GM12878 (cell line): ENCODE data around the gene SETBP1.

Experiments used
- ATF7 ChIP-seq: fragments of 450-650 bp; IDR thresholded peaks from 2 replicates; pipeline ENCODE4 v1.6.1; 2016; ENCODE audit warnings: low read depth, mild to moderate bottlenecking
- CTCF ChIP-seq, 3 experiments: IDR thresholded peaks in 2 of 3; conservative IDR thresholded peaks in 1 of 3; 2 replicates each; pipeline ENCODE4 v1.5.1; 2011; ENCODE audit warnings: low read depth in 3 of 3, low read length in 3 of 3, mild to moderate bottlenecking in 3 of 3, control low read depth in 2 of 3, moderate library complexity in 2 of 3, inconsistent platforms in 1 of 3, mixed read lengths in 1 of 3; ENCODE audit not compliant: control insufficient read depth in 2 of 3, insufficient read depth in 1 of 3; ENCODE audit errors: extremely low read depth in 1 of 3
- HCFC1 ChIP-seq: fragments of 150-350 bp; IDR thresholded peaks from 2 replicates; pipeline ENCODE4 v1.6.1; 2014; ENCODE audit warnings: low read length
- MLLT1 ChIP-seq: fragments of 450-650 bp; IDR thresholded peaks from 2 replicates; pipeline ENCODE4 v1.6.1; 2016; ENCODE audit warnings: mild to moderate bottlenecking
- PAX8 ChIP-seq: fragments of 450-650 bp; IDR thresholded peaks from 2 replicates; pipeline ENCODE4 v1.6.1; 2017; ENCODE audit warnings: mild to moderate bottlenecking, moderate library complexity
- PRDM15 ChIP-seq: fragments of 450-650 bp; formaldehyde crosslinking; IDR thresholded peaks from 2 replicates; pipeline ENCODE4 v1.4.0; 2020; ENCODE audit warnings: mild to moderate bottlenecking, moderate library complexity

- TF ChIP-seq ATF7, result no peak
- no peak for TF ChIP-seq PRDM15 (CRISPR knock-in tag)
- no peak for TF ChIP-seq HCFC1
- TF ChIP-seq PAX8, result no peak
- no peak for TF ChIP-seq CTCF (IDR thresholded peaks at IDR 0.05 in 2 of 3, conservative IDR thresholded peaks at IDR 0.05 in 1 of 3; ENCODE audit: control insufficient read depth in 2 of 3, extremely low read depth in 1 of 3, insufficient read depth in 1 of 3, low read depth in 3 of 3, low read length in 3 of 3)
- no peak for TF ChIP-seq MLLT1
Measured at GRCh38 chr18:44842588-44843412, 162.1 kb downstream of the SETBP1 start.
